ENCODE data around the gene OR8A1.

- TF ChIP-seq CTCF (IDR thresholded peaks at IDR 0.05) = no peak
- no peak for TF ChIP-seq EP300 (IDR thresholded peaks at IDR 0.05)
- TF ChIP-seq POLR2A (IDR thresholded peaks at IDR 0.05; ENCODE audit: low read depth) = no peak
Observed at GRCh38 chr11:124582565-124582964, 12.8 kb downstream of the OR8A1 start.

All from esophagus muscularis mucosa (tissue), 4 donors.